Hepatocyte (in vitro differentiated cells): Measurements from ENCODE around the gene OR1F1. TPM values are rescaled to one million over a fixed set of nuclear protein-coding genes. Genes with fewer than 3 reads are reported as not detected.

Experiments used
- DNase-seq: peaks from one replicate; pipeline ENCODE4 v3.0.0-alpha.2; 2016; ENCODE audit warnings: low spot score
- H2AFZ ChIP-seq: fragments of 200-600 bp; sonication (generic); 2 replicates; pipeline ENCODE4 v1.6.0; 2016; ENCODE audit warnings: antibody characterized with exemption, mild to moderate bottlenecking
- H3K27ac ChIP-seq: fragments of 200-600 bp; sonication (generic); 2 replicates; pipeline ENCODE4 v1.5.1; 2016; ENCODE audit warnings: mild to moderate bottlenecking
- H3K27me3 ChIP-seq: fragments of 200-600 bp; sonication (generic); 2 replicates; pipeline ENCODE4 v1.6.1; 2016
- H3K36me3 ChIP-seq: fragments of 200-600 bp; sonication (generic); replicated peaks from 2 replicates; pipeline ENCODE4 v1.5.1; 2016; ENCODE audit warnings: low read depth; ENCODE audit not compliant: insufficient read depth
- H3K4me1 ChIP-seq: fragments of 200-600 bp; sonication (generic); 2 replicates; pipeline ENCODE4 v1.5.1; 2016; ENCODE audit warnings: mild to moderate bottlenecking, moderate library complexity; ENCODE audit not compliant: insufficient read depth
- H3K4me2 ChIP-seq: fragments of 200-600 bp; sonication (generic); 2 replicates; pipeline ENCODE4 v1.6.0; 2016
- H3K4me3 ChIP-seq: fragments of 200-600 bp; sonication (generic); 2 replicates; pipeline ENCODE4 v1.5.1; 2016; ENCODE audit warnings: mild to moderate bottlenecking
- H3K79me2 ChIP-seq: fragments of 200-600 bp; sonication (generic); 2 replicates; pipeline ENCODE4 v1.6.0; 2017; ENCODE audit warnings: mild to moderate bottlenecking
- H3K9me2 ChIP-seq: fragments of 200-600 bp; sonication (generic); replicated peaks from 2 replicates; pipeline ENCODE4 v1.6.0; 2017; ENCODE audit warnings: mild to moderate bottlenecking; ENCODE audit not compliant: insufficient read depth
- H3K9me3 ChIP-seq: fragments of 200-600 bp; sonication (generic); 2 replicates; pipeline ENCODE4 v1.5.1; 2016; ENCODE audit warnings: low read depth, mild to moderate bottlenecking
- H4K20me1 ChIP-seq: fragments of 200-600 bp; sonication (generic); 2 replicates; pipeline ENCODE4 v1.6.0; 2016; ENCODE audit warnings: mild to moderate bottlenecking; ENCODE audit not compliant: insufficient read depth, poor library complexity, severe bottlenecking
- CTCF ChIP-seq: fragments of 200-600 bp; sonication (generic); IDR thresholded peaks from 2 replicates; pipeline ENCODE4 v1.5.1; 2016; ENCODE audit warnings: antibody characterized with exemption, mild to moderate bottlenecking; ENCODE audit not compliant: poor library complexity
- EZH2 ChIP-seq: fragments of 200-600 bp; sonication (generic); IDR thresholded peaks from 2 replicates; pipeline ENCODE4 v1.6.1; 2016; ENCODE audit warnings: antibody characterized with exemption, mild to moderate bottlenecking, borderline replicate concordance
- EZH2phosphoT487 ChIP-seq: fragments of 200-600 bp; sonication (generic); IDR thresholded peaks from one replicate; pipeline ENCODE4 v1.6.1; 2018; ENCODE audit warnings: antibody characterized with exemption, mild to moderate bottlenecking, low read depth, moderate library complexity; ENCODE audit not compliant: unreplicated experiment, severe bottlenecking
- WGBS: methylation state at CpG from one replicate; pipeline ENCODE4 v1.1.6; 2016; ENCODE audit warnings: low lambda C conversion rate; ENCODE audit errors: missing lambda C conversion rate; 5-methylcytosine and 5-hydroxymethylcytosine counted together
- polyA plus RNA-seq: library from polyadenylated mRNA; unstranded; fragments of >200 nt; fragmentation: Nextera tagmentation; extraction: Ambion mirVana; gene quantifications from 2 replicates; pipeline ENCODE4 v1.2.1, GENCODE V29; 2016
- total RNA-seq: library from RNA; depleted of rRNA; stranded (reverse); fragments of >200 nt; gene quantifications from 2 replicates; pipeline ENCODE4 v1.2.3, GENCODE V29; 2014

Gene OR1F1
- total and polyA plus RNA-seq, 2 experiments from 2014 or later = not detected

- Histone ChIP-seq H4K20me1 (no peaks in the 10 kb centered on the region), H3K27ac (no peak overlapping the region), H3K9me2 (no peaks in the 10 kb centered on the region), H2AFZ (no peak overlapping the region), H3K9me3 (no peaks in the 10 kb centered on the region), H3K4me2 (no peak overlapping the region), H3K79me2 (no peaks in the 10 kb centered on the region), H3K4me1 (no peaks in the 10 kb centered on the region), H3K27me3 (no peaks in the 10 kb centered on the region), H3K36me3 (no peaks in the 10 kb centered on the region), H3K4me3 (no peak overlapping the region)
- 76% methylated on average over 6 of the region's 6 CpGs for WGBS
- no peak for DNase-seq
- TF ChIP-seq CTCF = no peak
- TF ChIP-seq EZH2 = no peak
- TF ChIP-seq EZH2phosphoT487 = no peak
Observed at GRCh38 chr16:3243882-3244281, 55.9 kb downstream of the OR1F1 start.

- no peak overlapping the region for H3K4me3 ChIP-seq
- H3K9me2 ChIP-seq = no peaks in the 10 kb centered on the region
- 84% methylated on average over 7 of the region's 7 CpGs for WGBS
- H3K27me3 ChIP-seq = no peaks in the 10 kb centered on the region
- no peaks in the 10 kb centered on the region for H3K79me2 ChIP-seq
- no peaks in the 10 kb centered on the region for H4K20me1 ChIP-seq
- no peak overlapping the region for H3K4me2 ChIP-seq
- no peak overlapping the region for H2AFZ ChIP-seq
- H3K36me3 ChIP-seq = no peaks in the 10 kb centered on the region
- no peaks in the 10 kb centered on the region for H3K4me1 ChIP-seq
- no peaks in the 10 kb centered on the region for H3K9me3 ChIP-seq
- no peak for DNase-seq
- TF ChIP-seq EZH2 (no peak), CTCF (no peak), EZH2phosphoT487 (no peak)
- H3K27ac ChIP-seq = no peak overlapping the region
Observed at GRCh38 chr16:3246002-3246401, 58.0 kb downstream of the OR1F1 start.

- H4K20me1 ChIP-seq = no peaks in the 10 kb centered on the region
- H3K27me3 ChIP-seq = no peaks in the 10 kb centered on the region
- no peaks in the 10 kb centered on the region for H3K4me1 ChIP-seq
- no peaks in the 10 kb centered on the region for H3K36me3 ChIP-seq
- no peaks in the 10 kb centered on the region for H3K9me2 ChIP-seq
- TF ChIP-seq CTCF (no peak), EZH2phosphoT487 (no peak), EZH2 (no peak)
- H3K27ac ChIP-seq = no peak overlapping the region
- H3K4me3 ChIP-seq = no peak overlapping the region
- no peak for DNase-seq
- WGBS = 91% methylated on average over 10 of the region's 10 CpGs
- H2AFZ ChIP-seq = no peak overlapping the region
- no peak overlapping the region for H3K4me2 ChIP-seq
- no peaks in the 10 kb centered on the region for H3K9me3 ChIP-seq
- H3K79me2 ChIP-seq = no peaks in the 10 kb centered on the region
Observed at GRCh38 chr16:3246876-3247275, 58.9 kb downstream of the OR1F1 start.

GRCh38 chr16:3248596-3248995 is 60.6 kb downstream of the OR1F1 start:
- Histone ChIP-seq H3K27ac (no peak overlapping the region), H4K20me1 (no peaks in the 10 kb centered on the region), H3K9me2 (no peaks in the 10 kb centered on the region), H3K4me3 (no peak overlapping the region), H3K4me1 (no peaks in the 10 kb centered on the region), H3K27me3 (no peaks in the 10 kb centered on the region), H3K4me2 (no peak overlapping the region), H2AFZ (no peak overlapping the region), H3K36me3 (no peaks in the 10 kb centered on the region), H3K79me2 (no peaks in the 10 kb centered on the region), H3K9me3 (no peaks in the 10 kb centered on the region)
- TF ChIP-seq EZH2 (no peak), CTCF (no peak), EZH2phosphoT487 (no peak)
- WGBS = 81% methylated on average over 5 of the region's 5 CpGs
- DNase-seq = no peak
